Umbilical cord (tissue), 2 donors: ENCODE data around the gene HS1BP3. TPM values are rescaled to one million over a fixed set of nuclear protein-coding genes. Genes with fewer than 3 reads are reported as not detected.

Experiments used
- DNase-seq: peaks from one replicate; pipeline ENCODE4 v3.0.0-alpha.2; 2015; ENCODE audit warnings: low spot score
- total RNA-seq: library from RNA; depleted of rRNA; stranded (reverse); fragments of >200 nt; gene quantifications from one replicate; pipeline ENCODE4 v1.2.3, GENCODE V29; 2014; ENCODE audit warnings: low replicate concordance; ENCODE audit not compliant: insufficient read depth

HS1BP3 gene
- total RNA-seq, 1 donor from 2014 or later = 18.5 TPM

DNA sequence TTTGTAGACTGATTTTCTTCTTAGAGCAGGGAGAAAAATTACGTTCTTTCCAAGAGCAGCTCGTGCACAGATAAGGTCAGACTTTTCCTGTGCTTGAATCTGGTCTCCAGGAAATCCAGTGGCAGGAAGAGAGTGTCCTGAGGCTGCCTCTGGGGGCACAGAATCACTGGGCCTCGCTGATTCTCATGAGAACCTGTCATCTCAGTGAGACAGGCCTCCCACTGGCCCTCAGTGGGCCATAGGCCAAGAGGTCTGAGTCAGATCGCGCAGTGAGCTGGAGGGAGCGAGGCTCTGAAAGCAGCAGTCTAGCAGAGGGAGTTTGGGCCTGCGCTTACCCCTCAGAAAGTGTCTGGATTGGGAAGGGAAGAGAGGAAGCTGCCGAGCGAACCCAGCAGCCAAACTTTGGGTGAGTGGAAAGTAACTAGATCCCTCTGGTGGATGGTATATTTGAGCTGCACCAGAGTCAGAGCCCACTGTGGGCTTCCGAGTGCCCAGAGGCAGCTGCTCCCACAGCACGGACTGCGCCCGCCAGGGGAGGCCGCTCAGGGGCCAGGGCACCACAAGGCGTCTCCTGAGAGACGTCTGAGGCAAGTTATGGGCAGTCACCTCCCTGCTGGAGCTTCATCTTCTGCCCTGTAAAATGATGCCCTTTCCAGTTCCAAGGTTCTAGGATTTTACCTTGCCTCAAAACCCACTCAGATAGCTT lies 24.2 kb upstream of the HS1BP3 start:
- DNase-seq = peak; percentile 80

DNA sequence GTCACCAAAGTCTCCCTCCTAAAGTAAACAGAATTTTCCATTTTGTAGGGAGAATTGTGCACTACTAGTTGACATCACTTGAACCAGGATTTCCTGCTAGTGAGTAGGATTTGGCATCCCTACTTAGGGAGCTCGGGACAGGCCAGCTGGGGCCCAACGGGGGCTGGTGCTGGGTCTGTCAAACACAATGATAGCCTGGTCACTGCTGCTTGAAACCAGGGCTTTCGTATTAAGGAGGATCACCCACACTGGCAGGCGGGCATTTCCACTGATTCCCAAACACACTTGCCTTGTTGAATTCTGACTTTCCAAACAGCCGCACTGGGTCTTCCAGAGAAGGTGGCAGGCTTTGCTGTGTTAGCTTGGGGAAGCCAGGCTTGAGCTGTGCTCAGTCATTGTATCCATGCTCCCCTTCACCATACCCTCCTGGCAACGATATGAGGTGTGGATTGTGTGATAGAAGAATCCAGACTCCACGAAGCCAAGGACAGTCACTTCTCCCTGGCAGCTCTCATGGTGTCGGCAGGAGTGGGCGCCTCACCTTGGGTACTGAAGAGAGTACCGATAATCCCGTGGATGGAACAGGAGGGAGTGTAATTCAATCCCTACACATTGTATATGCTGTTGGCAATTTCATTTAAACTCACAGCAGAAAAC lies 23.5 kb upstream of the HS1BP3 start:
- no peak for DNase-seq

DNA sequence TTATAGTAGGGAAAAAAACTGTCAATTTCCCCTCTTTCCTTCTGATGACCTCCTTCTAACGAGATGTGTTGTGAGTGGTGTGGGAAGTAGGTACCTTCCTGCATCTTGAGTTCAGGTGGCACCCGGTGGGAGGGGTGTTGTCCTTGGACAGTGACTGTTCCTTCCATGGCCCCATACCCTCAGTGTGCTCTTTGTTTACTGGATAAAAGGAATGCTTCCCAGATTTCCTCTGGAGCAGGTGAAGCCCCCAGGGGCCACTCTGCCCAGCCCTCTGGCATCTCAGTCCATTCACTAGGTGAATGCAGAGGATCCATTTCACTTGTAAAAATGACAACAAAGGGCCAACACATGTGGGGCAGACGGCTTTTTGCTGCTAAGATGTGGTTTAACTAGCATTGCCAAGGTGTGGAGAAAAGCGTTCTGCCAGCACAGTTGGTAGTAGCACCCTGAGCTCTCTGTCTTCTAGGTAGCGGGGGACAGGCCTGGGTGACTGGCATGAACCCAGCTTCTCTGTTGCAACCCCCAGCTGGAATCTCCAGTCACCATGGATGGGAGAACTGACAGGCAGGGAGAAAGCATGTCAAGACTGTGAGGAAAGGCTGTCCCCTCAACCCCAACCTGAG lies 22.9 kb upstream of the HS1BP3 start:
- no peak for DNase-seq

DNA sequence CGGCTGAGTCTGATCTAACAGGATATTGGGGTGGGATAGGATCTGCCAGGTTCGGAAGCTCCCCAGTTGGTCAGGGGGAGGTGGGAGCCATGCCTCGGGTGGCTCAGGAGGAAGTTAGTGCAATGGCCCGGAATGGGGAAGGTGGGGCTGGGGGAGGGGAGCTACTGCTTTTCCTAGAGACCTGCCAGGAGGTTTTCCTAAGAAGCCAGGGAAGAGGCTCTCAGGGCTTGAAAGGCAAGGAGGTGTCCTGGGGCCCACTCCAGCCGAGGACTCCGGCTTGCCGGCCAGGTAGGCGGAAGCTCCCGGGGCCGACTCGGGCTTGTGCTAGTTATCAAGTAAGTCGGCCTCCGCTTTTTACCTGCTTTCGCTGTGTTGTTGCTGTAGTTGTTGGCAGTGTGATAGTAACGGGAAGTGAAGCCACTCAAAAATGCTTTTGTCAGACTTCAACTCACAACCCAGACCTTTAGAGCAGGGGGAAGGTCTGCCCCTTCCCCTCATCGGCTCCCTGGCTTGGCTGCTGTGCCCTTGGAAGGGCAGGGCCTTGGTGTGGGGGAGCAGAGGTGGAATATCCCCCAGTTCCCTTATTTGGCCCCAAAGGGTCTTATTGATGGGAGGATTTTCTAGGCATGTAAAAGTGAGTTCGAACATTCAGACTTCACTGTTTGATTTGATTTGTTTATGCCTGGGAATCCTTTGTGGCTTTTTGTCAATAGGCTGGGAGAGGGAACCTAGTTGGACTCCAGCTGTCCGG lies 21.5 kb upstream of the HS1BP3 start:
- no peak for DNase-seq

DNA sequence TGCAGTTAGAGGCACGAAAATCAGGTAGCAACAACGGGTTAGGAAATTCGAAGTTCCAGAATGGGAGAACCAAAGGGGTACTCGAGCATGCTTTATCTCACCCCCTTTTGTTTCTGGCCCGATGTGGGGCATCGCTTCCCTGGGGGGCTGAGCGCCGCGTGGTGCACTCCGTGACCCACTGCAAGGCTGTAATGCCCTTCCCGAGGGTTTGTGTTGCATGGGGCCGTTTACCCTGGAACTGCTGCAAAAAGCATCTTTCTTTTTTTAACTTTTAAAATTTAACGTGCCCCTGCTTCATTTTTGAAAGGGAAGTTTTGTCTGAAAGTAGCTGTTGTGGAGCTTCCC lies 20.8 kb upstream of the HS1BP3 start:
- no peak for DNase-seq

DNA sequence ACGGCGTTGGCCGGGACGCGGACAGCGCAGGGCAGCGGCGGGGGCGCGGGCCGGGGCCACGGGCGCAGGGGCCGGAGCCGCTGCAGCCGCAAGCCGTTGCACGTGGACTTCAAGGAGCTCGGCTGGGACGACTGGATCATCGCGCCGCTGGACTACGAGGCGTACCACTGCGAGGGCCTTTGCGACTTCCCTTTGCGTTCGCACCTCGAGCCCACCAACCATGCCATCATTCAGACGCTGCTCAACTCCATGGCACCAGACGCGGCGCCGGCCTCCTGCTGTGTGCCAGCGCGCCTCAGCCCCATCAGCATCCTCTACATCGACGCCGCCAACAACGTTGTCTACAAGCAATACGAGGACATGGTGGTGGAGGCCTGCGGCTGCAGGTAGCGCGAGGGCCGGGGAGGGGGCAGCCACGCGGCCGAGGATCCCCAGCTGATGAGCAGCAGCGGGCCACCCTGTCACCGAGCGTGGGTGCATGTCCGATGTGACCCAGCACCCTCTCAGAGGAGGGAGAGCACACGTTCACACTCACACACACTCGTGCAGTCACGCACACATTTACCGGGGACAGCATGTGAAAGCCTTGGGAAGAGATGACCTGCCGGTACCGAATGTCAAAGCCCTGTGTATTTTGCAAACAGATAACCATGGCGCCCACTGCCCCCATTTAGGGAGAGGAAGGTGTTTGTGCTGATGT lies 20.3 kb upstream of the HS1BP3 start:
- no peak for DNase-seq

DNA sequence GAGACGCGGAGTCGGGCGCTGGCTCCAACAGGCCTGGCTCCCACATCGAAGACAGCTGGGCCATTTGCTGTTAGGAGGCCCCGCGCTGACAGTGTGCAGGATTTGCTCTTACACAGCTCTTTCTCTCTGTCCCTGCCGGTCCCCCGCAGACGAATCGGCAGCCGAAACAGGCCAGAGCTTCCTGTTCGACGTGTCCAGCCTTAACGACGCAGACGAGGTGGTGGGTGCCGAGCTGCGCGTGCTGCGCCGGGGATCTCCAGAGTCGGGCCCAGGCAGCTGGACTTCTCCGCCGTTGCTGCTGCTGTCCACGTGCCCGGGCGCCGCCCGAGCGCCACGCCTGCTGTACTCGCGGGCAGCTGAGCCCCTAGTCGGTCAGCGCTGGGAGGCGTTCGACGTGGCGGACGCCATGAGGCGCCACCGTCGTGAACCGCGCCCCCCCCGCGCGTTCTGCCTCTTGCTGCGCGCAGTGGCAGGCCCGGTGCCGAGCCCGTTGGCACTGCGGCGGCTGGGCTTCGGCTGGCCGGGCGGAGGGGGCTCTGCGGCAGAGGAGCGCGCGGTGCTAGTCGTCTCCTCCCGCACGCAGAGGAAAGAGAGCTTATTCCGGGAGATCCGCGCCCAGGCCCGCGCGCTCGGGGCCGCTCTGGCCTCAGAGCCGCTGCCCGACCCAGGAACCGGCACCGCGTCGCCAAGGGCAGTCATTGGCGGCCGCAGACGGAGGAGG lies 19.6 kb upstream of the HS1BP3 start:
- no peak for DNase-seq

DNA sequence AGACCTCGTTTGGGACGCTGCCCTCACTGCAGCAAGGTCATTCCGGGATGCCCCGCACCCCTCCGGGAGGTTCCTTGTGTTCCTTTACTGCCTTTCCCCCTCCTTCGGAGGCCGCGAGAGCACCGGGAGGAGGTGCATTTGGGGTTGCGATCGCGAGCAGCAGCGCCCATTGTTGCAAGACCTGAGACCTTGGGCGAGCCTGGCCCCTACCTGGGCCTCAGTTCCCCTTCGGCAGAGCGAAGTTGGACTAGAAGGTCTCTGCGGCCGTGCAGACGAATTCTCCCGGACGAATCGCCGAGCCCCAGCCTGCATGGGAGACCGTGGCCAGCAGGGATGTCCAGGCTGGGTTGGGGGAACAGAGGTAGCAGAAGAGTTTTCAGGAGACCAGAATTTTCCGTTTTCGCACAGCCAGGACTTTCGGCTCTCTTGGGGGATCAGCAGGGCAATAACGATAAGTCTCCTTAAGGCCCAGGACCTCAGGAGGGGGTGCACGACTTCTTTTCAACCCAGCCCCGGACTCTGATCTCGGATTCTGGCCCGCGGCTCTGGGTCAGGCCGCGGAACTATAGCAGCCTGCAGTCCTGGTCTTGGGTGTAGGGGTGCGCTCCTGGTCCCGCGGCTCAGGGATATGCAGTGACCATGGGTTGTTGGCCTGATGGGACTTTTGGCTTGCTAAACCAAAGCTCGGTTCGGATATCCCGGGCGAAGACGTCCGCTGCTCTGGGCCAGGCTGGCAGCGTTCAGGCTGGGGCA lies 18.8 kb upstream of the HS1BP3 start:
- DNase-seq = no peak

DNA sequence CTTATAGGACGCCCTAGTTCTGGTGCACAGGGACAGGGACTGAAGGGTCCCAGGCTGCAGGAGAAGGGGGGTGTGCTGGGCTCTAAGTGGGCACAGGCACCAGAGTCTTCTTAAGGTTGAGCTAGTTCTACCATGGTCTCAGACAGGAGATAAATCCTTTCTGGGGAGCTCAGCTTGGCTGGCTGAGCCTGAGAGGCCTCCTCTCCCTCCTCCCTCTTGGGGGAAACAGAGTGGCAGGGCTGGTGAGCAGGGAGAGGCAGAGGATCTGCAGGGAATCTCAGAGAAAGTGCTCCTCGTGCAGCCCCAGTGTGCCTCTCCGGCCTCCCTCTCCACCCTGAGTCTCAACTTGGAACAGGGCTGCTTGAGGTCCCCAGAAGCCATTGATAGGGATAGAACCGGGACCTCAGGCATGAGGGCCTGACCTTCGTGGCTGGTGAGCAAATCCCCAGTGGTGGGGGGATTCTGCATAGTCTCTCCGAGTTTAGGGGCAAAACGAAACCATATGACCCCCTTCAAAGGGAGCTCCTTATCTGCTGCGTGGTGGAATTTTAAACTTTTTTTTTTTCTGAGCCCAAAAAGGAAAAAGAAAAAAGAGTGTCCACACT lies 18.1 kb upstream of the HS1BP3 start:
- no peak for DNase-seq

DNA sequence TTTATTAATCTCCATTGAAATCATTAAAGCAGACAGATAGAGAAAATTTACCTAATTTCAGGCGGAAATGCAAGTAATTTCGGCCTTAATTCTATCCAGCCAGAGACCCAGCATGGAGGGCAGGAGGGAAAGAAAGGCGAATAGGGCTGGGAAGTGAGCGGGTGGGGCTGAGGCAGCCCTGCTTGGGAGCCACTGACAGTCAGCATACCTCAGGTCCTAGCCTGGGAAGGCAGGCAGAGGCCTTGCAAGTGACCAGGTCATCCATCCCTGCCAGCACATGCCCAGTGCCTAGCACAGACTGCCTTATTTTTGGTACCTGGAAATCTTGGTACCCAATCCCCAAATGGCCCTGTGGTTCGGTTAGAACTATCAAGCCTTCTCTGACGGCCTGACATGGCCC lies 17.6 kb upstream of the HS1BP3 start:
- no peak for DNase-seq

DNA sequence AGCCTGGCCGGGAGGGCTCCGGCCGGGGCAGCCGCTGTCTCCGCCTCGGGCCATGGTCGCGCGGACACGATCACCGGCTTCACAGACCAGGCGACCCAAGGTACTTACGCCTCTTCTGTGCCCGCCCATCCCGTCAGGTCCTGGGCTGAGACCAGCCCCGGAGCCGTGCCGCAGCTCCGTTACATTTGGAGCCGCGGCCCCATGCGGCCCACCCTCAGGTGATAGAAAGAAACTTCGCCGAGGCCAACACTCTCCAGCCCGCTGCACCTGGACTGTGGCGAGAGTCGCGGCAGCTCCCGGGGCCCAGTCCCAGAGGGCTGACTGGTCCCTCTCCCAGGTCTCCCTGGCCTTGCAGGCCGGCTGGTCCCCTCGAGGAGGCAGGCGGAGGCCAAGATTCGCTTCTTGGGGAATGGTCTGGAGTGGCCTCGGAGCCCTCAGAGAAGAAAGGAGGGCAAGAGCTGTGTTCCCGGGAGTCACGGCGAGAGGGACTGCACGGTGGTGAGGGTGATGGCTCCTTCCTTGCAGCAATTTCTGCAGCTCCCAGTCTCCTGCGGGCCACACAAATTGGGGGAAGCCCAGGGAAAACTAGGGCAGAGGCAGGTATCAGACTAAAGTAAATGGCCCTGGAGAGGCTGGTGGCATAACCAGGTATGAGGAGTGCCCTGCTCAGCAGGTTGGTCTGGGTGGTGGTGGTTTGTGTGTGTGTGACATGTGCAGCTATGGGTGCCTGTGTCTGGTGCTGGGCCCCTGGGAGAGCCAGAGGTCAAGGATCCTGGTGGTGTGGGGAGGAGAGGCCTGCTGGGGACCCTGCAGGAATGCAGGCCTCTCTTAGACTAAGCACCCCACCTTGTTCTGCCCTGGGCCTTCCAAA lies 16.9 kb upstream of the HS1BP3 start:
- no peak for DNase-seq

DNA sequence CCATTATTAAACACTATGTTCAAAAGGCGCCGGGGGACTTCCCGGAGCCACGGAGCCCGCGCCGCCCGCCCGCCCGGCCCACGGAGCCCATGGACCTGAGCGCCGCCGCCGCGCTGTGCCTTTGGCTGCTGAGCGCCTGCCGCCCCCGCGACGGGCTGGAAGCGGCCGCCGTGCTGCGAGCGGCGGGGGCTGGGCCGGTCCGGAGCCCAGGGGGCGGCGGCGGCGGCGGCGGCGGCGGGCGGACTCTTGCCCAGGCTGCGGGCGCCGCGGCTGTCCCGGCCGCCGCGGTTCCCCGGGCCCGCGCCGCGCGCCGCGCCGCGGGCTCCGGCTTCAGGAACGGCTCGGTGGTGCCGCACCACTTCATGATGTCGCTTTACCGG lies 16.2 kb upstream of the HS1BP3 start:
- DNase-seq = no peak

DNA sequence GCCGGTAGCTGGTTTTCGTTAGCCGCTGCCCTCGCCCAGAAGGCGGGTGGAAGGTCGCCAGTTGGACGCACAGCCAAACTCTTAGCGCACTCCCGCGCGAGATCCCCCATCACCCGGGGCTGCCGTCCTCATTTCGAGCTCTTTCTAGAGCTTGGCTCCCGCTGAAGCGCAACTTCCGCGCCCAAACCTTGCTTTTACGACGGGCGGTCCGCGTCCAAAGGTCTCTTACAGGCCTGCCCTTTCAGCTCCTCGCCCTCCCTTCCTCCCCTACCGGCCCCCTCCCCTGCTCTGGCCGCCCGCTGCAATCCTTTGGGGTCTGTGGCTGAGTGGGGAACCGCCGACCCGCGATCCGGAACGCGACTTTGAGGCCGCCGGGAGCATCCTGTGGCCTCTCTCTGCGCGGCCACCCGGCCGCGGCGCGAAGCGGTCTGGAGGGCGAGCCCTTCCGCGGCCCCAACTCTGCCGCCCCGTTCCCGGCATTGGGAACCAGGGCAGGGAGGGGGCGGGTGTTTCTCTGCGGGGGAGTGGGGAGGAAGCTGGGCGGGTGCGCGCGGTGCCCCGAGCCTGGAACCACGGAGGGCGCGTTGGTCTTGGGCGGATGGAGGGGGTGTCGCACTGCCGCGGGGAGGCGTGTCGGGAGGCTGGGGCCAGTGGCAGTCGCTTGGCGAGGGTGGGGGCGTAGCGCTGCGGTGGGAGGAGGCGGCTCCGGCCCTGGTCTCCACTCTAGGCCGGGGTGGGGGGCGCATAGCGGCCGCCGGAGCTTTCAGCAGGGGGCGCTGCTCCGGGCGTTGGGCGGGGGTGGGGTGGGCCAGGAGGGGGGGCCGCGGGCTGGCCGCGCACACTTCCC lies 15.6 kb upstream of the HS1BP3 start, which contains the start of gene GDF7:
GDF7 (plus strand) TSS at position 841 of the 847 bp plus-strand sequence. CDS start 96 bp downstream, outside the sequence.
- DNase-seq = peak; percentile 32

DNA sequence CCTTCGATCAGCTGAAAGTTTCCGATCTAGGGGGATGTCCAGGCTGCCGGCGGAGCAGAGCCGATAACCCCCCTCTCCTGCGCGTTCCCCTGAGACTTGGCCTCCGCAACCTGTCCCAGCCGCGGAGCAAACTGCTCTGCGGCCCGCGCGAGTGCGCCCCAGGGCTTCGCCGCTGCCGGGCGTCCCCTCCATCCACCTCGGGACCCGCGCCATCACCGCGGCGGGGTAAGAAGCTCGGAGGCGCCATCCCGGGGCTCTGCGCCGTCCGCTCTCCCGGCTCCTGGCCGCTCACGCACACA lies 15.1 kb upstream of the HS1BP3 start:
- DNase-seq = no peak

DNA sequence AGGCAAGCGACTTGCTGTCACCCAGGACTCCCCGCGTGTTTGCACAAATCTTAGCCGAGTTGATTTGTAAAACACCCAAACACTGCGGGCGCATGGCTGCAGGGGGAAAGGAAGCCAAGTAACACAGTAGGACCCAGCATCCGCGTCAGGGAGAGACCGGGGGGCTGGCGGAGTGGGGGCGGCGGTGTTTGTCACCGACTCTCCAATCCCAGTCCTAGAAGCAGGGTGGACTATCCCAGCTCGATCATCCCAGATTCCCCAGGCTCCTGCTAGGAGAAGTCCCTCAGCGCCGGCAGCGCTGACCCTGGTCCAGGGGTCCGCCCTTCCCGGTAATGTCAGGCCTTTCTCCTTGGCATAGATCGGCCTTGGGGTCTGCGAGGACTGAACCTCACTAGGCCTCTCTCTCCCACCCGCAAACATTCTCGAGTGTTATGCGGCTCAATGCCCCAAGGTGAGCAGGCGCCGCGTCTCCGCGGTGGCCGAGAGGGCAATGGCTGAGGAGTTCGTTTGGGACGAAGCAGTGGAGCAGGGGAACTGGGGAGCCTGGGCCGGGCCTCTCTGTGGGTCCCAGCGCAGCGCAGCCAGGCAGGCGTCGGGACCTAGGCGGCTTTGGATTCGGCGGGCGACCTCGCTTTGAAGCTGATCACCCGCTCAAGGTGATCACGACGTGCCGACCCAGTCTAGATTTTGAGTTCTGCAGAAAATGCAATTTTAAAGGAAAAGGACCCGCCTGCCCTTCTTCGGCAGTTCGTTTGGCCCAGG lies 14.5 kb upstream of the HS1BP3 start:
- DNase-seq = no peak

DNA sequence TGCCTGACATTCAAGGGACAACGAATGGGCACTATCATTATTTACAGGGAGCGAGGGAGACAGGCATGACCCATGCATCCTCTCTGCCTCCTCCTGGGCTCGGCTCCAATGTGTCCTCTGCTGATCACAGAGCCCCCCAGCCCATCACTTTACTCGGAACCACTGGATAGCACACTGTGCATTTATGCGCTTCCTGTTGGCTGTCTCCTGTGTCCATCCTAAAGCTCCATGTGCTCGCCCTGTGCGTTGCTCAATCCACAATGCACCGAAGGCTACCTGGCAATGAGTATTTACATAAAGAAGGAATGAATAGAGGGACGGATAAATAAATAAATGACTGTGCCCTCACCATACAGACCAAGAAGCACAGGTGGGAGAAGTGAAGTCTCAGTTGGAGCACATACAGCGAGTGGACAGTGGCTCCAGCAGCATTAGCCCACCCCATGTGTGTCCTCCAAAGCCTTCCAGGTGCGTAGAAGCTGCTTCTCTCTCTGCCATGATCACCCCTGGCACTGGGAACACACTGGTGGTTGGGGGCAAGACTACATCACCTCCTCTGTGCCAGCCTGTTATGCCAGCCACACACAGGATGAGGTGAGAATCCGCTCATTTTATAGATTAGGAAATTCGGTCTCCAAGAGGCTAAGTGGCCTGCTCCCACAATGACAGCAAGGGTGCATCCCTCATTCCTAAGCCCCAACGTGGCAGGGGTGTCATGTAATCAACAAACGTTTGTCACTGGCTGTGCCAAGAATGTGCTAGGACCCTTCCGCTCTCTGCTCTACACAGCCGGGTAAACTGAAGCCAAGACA lies 13.7 kb upstream of the HS1BP3 start:
- DNase-seq = no peak

DNA sequence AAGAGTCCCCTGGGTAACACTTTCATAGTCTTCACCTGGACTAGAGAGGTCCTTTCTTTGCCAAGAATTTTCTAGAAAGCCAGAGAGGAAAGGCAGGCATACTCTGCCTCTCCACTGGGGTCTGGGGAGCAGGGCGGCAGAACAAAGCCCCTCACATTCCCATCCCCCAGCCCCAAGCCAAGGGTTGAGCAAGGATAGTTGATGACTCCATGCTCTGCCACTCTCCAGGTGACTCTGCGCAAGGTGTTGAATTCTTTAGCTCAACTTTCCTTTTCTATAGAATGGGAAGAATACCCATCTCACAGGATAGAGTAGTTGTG lies 13.1 kb upstream of the HS1BP3 start:
- no peak for DNase-seq
